Panc1 (cell line): ENCODE data around the gene OPRPN. TPM values are rescaled to one million over a fixed set of nuclear protein-coding genes. Genes with fewer than 3 reads are reported as not detected.

ENCODE experiments used
- ATAC-seq: fragments of 200-7000 bp; cut with Tn5 transposase; 2 replicates; pipeline ENCODE4 v1.9.1; 2020; ENCODE audit warnings: mild to moderate bottlenecking, moderate library complexity
- BruUV-seq: library from RNA; stranded (reverse); fragments of 400-500 nt; replicated peaks from 2 replicates; lab custom pipeline; 2021; lab: Mats Ljungman, UMichigan
- CTCF ChIA-PET: fragments of 300-600 bp; sonication (Branson Sonifier 250); formaldehyde crosslinking; loops from one replicate; lab custom pipeline; 2022; ENCODE audit warnings: antibody characterized with exemption; lab: Charles Lee
- POLR2A ChIA-PET: fragments of 300-600 bp; sonication (Branson Sonifier 250); formaldehyde crosslinking; loops from one replicate; lab custom pipeline; 2022; ENCODE audit warnings: antibody characterized with exemption; lab: Charles Lee
- DNase-seq: peaks from one replicate; pipeline ENCODE4 v3.0.0-alpha.2; 2010; ENCODE audit warnings: low read depth, low spot score
- H3K27ac ChIP-seq: 2 replicates; pipeline ENCODE4 v1.5.1; 2011; ENCODE audit warnings: mild to moderate bottlenecking, low read length, inconsistent platforms
- H3K27me3 ChIP-seq: fragments of 200-500 bp; sonication (Bioruptor generic); 2 replicates; pipeline ENCODE4 v1.6.0; 2014; ENCODE audit warnings: low read length, inconsistent platforms; ENCODE audit not compliant: control insufficient read depth, insufficient read depth
- H3K36me3 ChIP-seq: fragments of 200-500 bp; sonication (Bioruptor generic); 2 replicates; pipeline ENCODE4 v1.5.1; 2014; ENCODE audit warnings: inconsistent platforms, mild to moderate bottlenecking, low read length, moderate library complexity; ENCODE audit not compliant: control insufficient read depth, insufficient read depth
- H3K4me1 ChIP-seq: 2 replicates; pipeline ENCODE4 v1.5.1; 2011; ENCODE audit warnings: inconsistent platforms, mild to moderate bottlenecking, low read length, moderate library complexity; ENCODE audit not compliant: control insufficient read depth, insufficient read depth
- H3K4me3 ChIP-seq, 2 experiments: 2 replicates each; pipeline ENCODE4 v1.5.1; 2011 to 2012; ENCODE audit warnings: low read depth in 2 of 2, low read length in 2 of 2, mild to moderate bottlenecking in 2 of 2, inconsistent platforms in 1 of 2, moderate library complexity in 1 of 2
- H3K9me3 ChIP-seq: fragments of 200-500 bp; sonication (Bioruptor generic); 2 replicates; pipeline ENCODE4 v1.5.1; 2014; ENCODE audit warnings: low read depth, mild to moderate bottlenecking, inconsistent platforms, low read length, moderate library complexity; ENCODE audit not compliant: control insufficient read depth, insufficient read depth
- CTCF ChIP-seq: fragments of 450-650 bp; IDR thresholded peaks from 2 replicates; pipeline ENCODE4 v1.5.1; 2017; ENCODE audit warnings: mild to moderate bottlenecking
- POLR2AphosphoS5 ChIP-seq: IDR thresholded peaks from 2 replicates; pipeline ENCODE4 v1.6.1; 2012; ENCODE audit warnings: mild to moderate bottlenecking, low read depth, low read length, moderate library complexity
- REST ChIP-seq, 2 experiments: IDR thresholded peaks; 2 replicates each; pipeline ENCODE4 v1.6.1; 2011 to 2012; ENCODE audit warnings: low read depth in 2 of 2, control low read depth in 1 of 2, low read length in 1 of 2, mild to moderate bottlenecking in 1 of 2, moderate library complexity in 1 of 2; ENCODE audit not compliant: insufficient read depth in 1 of 2
- SIN3A ChIP-seq: IDR thresholded peaks from 2 replicates; pipeline ENCODE4 v1.6.1; 2012; ENCODE audit warnings: low read depth, mild to moderate bottlenecking, low read length, moderate library complexity, borderline replicate concordance; ENCODE audit not compliant: insufficient read depth
- TCF7L2 ChIP-seq: IDR thresholded peaks from 2 replicates; pipeline ENCODE4 v1.6.1; 2011; ENCODE audit warnings: mild to moderate bottlenecking, low read depth, low read length, inconsistent platforms
- in situ Hi-C: cut with HindIII; loops from 2 replicates; pipeline ENCODE4 v1.10.0; 2016; ENCODE audit warnings: low sequenced_read_pairs, low pct_unique_long_range_greater_than_20kb
- intact Hi-C: fragments of 100-400 bp; cut with micrococcal nuclease; formaldehyde crosslinking; loops from one replicate; pipeline ENCODE4 v1.10.0; 2022; ENCODE audit not compliant: unreplicated experiment
- total RNA-seq: library from RNA; stranded (reverse); gene quantifications from one replicate; pipeline ENCODE4 v1.2.1, GENCODE V29; 2021; ENCODE audit not compliant: unreplicated experiment

OPRPN gene
- total RNA-seq, 1 experiment from 2014 or later: not detected

DNA sequence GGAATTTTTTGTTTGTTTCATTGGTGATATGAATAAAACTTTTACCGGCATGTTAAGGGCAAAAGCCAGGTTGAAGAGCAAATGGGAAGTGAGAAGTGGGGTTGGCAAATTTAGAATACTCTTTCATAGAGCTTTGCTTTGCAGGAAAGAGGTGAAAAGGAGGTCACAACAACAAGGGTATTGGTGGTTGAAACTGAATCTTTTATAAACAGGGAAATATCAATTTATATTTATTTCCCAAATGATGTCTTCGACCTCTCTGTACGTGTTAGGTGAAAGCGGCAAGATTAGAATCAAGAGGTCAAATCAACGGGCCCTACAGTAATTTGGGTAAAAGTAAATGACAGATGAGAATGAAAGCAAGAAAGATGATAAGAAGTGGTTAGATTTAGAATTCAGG, 33.7 kb upstream of the OPRPN start:
- H3K9me3 ChIP-seq: no peaks in the 10 kb centered on the region
- H3K4me1 ChIP-seq: no peaks in the 10 kb centered on the region
- H3K36me3 ChIP-seq: no peaks in the 10 kb centered on the region; the same call in 1 of the 2 replicates
- ATAC-seq (no peak), DNase-seq (no peak)
- POLR2A ChIA-PET: no interaction called here
- CTCF ChIA-PET: no interaction called here
- no peak overlapping the region for H3K27ac ChIP-seq
- H3K27me3 ChIP-seq: no peaks in the 10 kb centered on the region
- H3K4me3 ChIP-seq: no peak overlapping the region
- intact Hi-C loops (no loop called here), in situ Hi-C loops (no loop called here)
- no TSS peak for BruUV-seq
- TF ChIP-seq POLR2AphosphoS5 (no peak), SIN3A (no peak), CTCF (no peak), TCF7L2 (no peak), REST (IDR thresholded peaks at IDR 0.05; ENCODE audit: insufficient read depth in 1 of 2, low read depth in 2 of 2, low read length in 1 of 2) (no peak)

DNA sequence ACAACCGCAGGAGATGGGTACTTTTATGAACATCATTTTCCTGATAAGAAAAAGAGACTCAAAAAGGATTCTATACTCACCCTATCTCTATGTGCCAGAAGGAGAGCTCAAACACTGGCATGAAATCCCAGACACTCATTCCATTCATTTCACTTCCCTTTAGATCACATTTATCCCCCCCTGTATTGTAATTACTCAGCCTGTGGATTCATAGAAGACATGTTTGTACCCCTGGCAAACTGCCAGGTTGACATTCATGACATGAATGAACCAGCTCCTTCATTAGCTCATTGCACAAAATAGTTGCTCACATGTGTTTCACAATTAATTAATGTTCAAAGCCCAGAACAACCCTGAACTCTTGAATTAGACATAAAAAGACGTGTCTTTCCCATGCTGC, 32.3 kb upstream of the OPRPN start:
- Histone ChIP-seq H3K4me3 (no peak overlapping the region), H3K9me3 (no peaks in the 10 kb centered on the region), H3K4me1 (no peaks in the 10 kb centered on the region), H3K36me3 (no peaks in the 10 kb centered on the region; the same call in 1 of the 2 replicates), H3K27me3 (no peaks in the 10 kb centered on the region), H3K27ac (no peak overlapping the region)
- ChIA-PET POLR2A (no interaction called here), CTCF (no interaction called here)
- no TSS peak for BruUV-seq
- ATAC-seq (no peak), DNase-seq (no peak)
- in situ Hi-C loops: no loop called here
- intact Hi-C loops: no loop called here
- TF ChIP-seq REST (IDR thresholded peaks at IDR 0.05; ENCODE audit: insufficient read depth in 1 of 2, low read depth in 2 of 2, low read length in 1 of 2) (no peak), SIN3A (no peak), CTCF (no peak), POLR2AphosphoS5 (no peak), TCF7L2 (no peak)
